A549 (cell line): ENCODE data around the gene ZC2HC1B. TPM values are rescaled to one million over a fixed set of nuclear protein-coding genes. Genes with fewer than 3 reads are reported as not detected.

Source experiments
- ATAC-seq, 2 experiments: fragments of 200-7000 bp in 1 of 2; fragments of >200 bp in 1 of 2; cut with Nextera tagmentation in 1 of 2; cut with Tn5 transposase in 1 of 2; 3 replicates each; pipeline versions ENCODE4 v1.8.0 to v1.9.1; 2018 to 2020; ENCODE audit warnings: mild to moderate bottlenecking in 1 of 2, moderate library complexity in 1 of 2
- CTCF ChIA-PET: fragments of 300-600 bp; sonication (Branson Sonifier 250); formaldehyde crosslinking; extraction: SDS; loops from one replicate; lab custom pipeline; 2021; ENCODE audit warnings: antibody characterized with exemption, inconsistent platforms; lab: Yijun Ruan, JAX
- POLR2A ChIA-PET: fragments of 350-600 bp; formaldehyde crosslinking; extraction: SDS; loops from one replicate; lab custom pipeline; 2021; ENCODE audit warnings: antibody characterized with exemption, inconsistent platforms; lab: Yijun Ruan, JAX
- DNase-seq, 2 experiments: peaks; one replicate each; pipeline versions ENCODE4 v3.0.0 to v3.0.0-alpha.2; 2011 to 2016; ENCODE audit warnings: low read depth in 1 of 2, low spot score in 1 of 2
- FAIRE-seq: peaks from 2 replicates; lab custom pipeline; 2011; peaks lifted over from hg19 to GRCh38; lab: Jason Lieb, UNC
- H3K27ac ChIP-seq, 2 experiments: fragments of >200 bp; sonication (Bioruptor Twin); formaldehyde crosslinking; 3 replicates each; pipeline ENCODE4 v1.5.1; 2016 to 2017
- H3K4me1 ChIP-seq: fragments of >200 bp; sonication (Bioruptor Twin); formaldehyde crosslinking; 3 replicates; pipeline ENCODE4 v1.6.1; 2016
- H3K4me2 ChIP-seq: fragments of >200 bp; sonication (Bioruptor Twin); formaldehyde crosslinking; 3 replicates; pipeline ENCODE4 v1.6.1; 2016
- H3K4me3 ChIP-seq: fragments of >200 bp; sonication (Bioruptor Twin); formaldehyde crosslinking; 3 replicates; pipeline ENCODE4 v1.5.1; 2016
- H3K9me3 ChIP-seq: fragments of >200 bp; sonication (Bioruptor Twin); formaldehyde crosslinking; 3 replicates; pipeline ENCODE4 v1.6.1; 2016
- BHLHE40 ChIP-seq: IDR thresholded peaks from 2 replicates; pipeline ENCODE4 v1.6.1; 2012; ENCODE audit warnings: low read depth, low read length, inconsistent platforms
- CBX8 ChIP-seq: fragments of 200-600 bp; sonication (generic); IDR thresholded peaks from 2 replicates; pipeline ENCODE4 v1.6.1; 2016
- CHD4 ChIP-seq: fragments of 200-600 bp; sonication (generic); IDR thresholded peaks from 2 replicates; pipeline ENCODE4 v1.6.1; 2016; ENCODE audit warnings: antibody characterized with exemption, mild to moderate bottlenecking, borderline replicate concordance
- FOSB ChIP-seq: fragments of 250-450 bp; sonication (Bioruptor Pico); IDR thresholded peaks from 2 replicates; pipeline ENCODE4 v1.5.0; 2020; ENCODE audit warnings: mild to moderate bottlenecking, moderate library complexity
- JUNB ChIP-seq: fragments of >200 bp; sonication (Bioruptor Twin); formaldehyde crosslinking; IDR thresholded peaks from 2 replicates; pipeline ENCODE4 v1.6.1; 2016
- MAX ChIP-seq: IDR thresholded peaks from 2 replicates; pipeline ENCODE4 v1.6.1; 2012
- NR3C1 ChIP-seq: fragments of >200 bp; sonication (Bioruptor Twin); formaldehyde crosslinking; IDR thresholded peaks from 3 replicates; pipeline ENCODE4 v1.6.1; 2017
- RAD21 ChIP-seq, 2 experiments: fragments of >200 bp in 1 of 2; sonication (Bioruptor Twin) in 1 of 2; formaldehyde crosslinking in 1 of 2; IDR thresholded peaks in 1 of 2; conservative IDR thresholded peaks in 1 of 2; 2 replicates in 1 of 2; 3 replicates in 1 of 2; pipeline ENCODE4 v1.6.1; 2012 to 2018; ENCODE audit warnings: inconsistent platforms in 1 of 2
- RCOR1 ChIP-seq: fragments of 150-350 bp; IDR thresholded peaks from 2 replicates; pipeline ENCODE4 v1.6.1; 2014; ENCODE audit warnings: antibody characterized with exemption, low read length, low read depth
- TP53 ChIP-seq: fragments of 250-450 bp; sonication (Bioruptor Pico); IDR thresholded peaks from 2 replicates; pipeline ENCODE4 v1.5.0; 2021; ENCODE audit warnings: mild to moderate bottlenecking, moderate library complexity
- ZC3H11A ChIP-seq: fragments of 450-650 bp; IDR thresholded peaks from 2 replicates; pipeline ENCODE4 v1.6.1; 2014; ENCODE audit warnings: antibody characterized with exemption, mild to moderate bottlenecking
- ZFP36 ChIP-seq: fragments of 450-650 bp; IDR thresholded peaks from 2 replicates; pipeline ENCODE4 v1.6.1; 2014; ENCODE audit warnings: borderline replicate concordance; ENCODE audit not compliant: partially characterized antibody
- ZSCAN20 ChIP-seq: fragments of 250-450 bp; sonication (Bioruptor Pico); IDR thresholded peaks from 2 replicates; pipeline ENCODE4 v1.8.0; 2022; ENCODE audit warnings: mild to moderate bottlenecking, moderate library complexity
- WGBS: methylation state at CpG from one replicate; pipeline ENCODE4 v1.1.6; 2017; ENCODE audit errors: missing lambda C conversion rate; 5-methylcytosine and 5-hydroxymethylcytosine counted together
- polyA plus RNA-seq, 4 experiments: library from polyadenylated mRNA; depleted of rRNA in 3 of 4; stranded (reverse); fragments of >200 nt; fragmentation: RNase III in 1 of 4; extraction: RNeasy Plus Mini Kit Qiagen cat#74134 plus additional on column Dnase treatment in 1 of 4; gene quantifications; 2 replicates in 3 of 4; 3 replicates in 1 of 4; pipeline ENCODE4 v1.2.3, GENCODE V29; 2011 to 2017
- small RNA-seq, 6 experiments: library from RNA; depleted of rRNA; stranded (forward); fragments of <200 nt; gene quantifications; one replicate each; pipeline ENCODE3, GENCODE V24; 2012
- TF ChIP-seq, protein P1 (sequence below): fragments of 250-450 bp; sonication (Bioruptor Pico); IDR thresholded peaks from 2 replicates; pipeline ENCODE4 v1.5.0; 2020; ENCODE audit warnings: low read depth, mild to moderate bottlenecking, moderate library complexity
- TF ChIP-seq, protein P2 (sequence below): fragments of 450-650 bp; IDR thresholded peaks from 2 replicates; pipeline ENCODE4 v1.6.1; 2014; ENCODE audit warnings: antibody characterized with exemption

Gene ZC2HC1B
- polyA plus RNA-seq, 2 of the 4 experiments (the other 2 are of a cell fraction) = not detected

DNA sequence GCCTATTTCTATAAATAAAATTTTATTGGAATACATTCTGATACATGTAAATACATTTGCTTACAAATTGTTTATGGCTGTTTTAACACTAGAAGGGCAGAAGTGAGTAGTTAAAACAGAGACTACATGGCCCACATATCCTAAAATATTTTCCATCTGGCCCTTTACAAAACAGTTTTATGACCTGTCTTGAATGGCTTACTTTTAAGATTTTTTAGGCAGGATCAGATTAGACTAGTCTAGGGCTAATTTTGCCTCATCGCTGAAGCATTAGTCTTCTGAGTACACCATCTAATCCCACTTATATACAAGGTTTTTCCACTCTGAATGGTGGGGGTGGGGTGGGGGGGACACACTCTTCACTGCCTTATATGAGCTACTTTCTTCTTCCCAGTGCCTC is 116.6 kb downstream of the ZC2HC1B start (continued):
- no peak for TF ChIP-seq NR3C1

GRCh38 chr6:143982968-143983367 is 118.7 kb downstream of the ZC2HC1B start:
- WGBS = 41% methylated on average over 2 of the region's 2 CpGs
- Histone ChIP-seq H3K4me1 (no peaks in the 10 kb centered on the region), H3K9me3 (no peaks in the 10 kb centered on the region), H3K4me3 (no peak overlapping the region), H3K27ac (no peak overlapping the region), H3K4me2 (no peak overlapping the region)
- CTCF ChIA-PET = interaction anchor here (0.6 kb wide), 1 partner anchor 988 kb away, joined by 3 read pairs; no protein-coding TSS in a partner anchor
- no peak for FAIRE-seq
- no peak for DNase-seq
- POLR2A ChIA-PET = no interaction called here
- TF ChIP-seq RAD21 (conservative IDR thresholded peaks at IDR 0.05 in 1 of 2, IDR thresholded peaks at IDR 0.05 in 1 of 2) (no peak), ZC3H11A (no peak), FOSB (no peak), JUNB (no peak)
- TF ChIP-seq, protein P1, sequence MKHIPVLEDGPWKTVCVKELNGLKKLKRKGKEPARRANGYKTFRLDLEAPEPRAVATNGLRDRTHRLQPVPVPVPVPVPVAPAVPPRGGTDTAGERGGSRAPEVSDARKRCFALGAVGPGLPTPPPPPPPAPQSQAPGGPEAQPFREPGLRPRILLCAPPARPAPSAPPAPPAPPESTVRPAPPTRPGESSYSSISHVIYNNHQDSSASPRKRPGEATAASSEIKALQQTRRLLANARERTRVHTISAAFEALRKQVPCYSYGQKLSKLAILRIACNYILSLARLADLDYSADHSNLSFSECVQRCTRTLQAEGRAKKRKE (CRISPR knock-in tag) = no peak
- no peak for ATAC-seq

GRCh38 chr6:143984666-143985065 is 120.4 kb downstream of the ZC2HC1B start:
- WGBS = 42% methylated on average over 2 of the region's 2 CpGs
- no peak for FAIRE-seq

DNA sequence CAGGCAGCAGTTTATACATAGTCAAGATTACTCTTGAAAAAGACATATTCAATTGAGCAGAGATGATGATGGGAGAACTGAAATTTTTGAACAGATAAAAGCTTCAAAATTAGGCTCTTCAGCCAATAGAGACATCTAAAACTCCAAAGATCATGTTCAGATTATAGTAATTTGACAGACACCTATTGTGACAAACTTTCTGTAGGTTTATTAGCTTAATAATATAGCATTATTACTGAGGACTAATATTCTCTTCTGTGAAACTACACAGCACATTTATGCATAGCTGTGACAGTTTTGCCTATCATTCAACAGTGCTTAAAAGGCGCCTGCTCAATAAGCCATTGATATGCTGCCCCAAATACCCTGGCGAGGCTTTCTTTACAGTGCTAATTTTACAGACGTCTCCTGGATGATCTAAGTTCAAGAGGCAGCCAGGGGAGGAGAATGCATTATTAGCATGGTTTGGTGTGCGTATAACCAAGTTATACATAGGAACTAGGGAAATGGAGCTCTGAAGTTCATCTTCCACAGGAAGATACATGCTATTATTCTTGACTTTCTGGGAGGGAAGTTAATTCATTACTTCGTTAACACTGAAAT is 122.3 kb downstream of the ZC2HC1B start:
- Histone ChIP-seq H3K4me1 (no peaks in the 10 kb centered on the region), H3K4me2 (no peak overlapping the region), H3K4me3 (no peak overlapping the region), H3K27ac (no peak overlapping the region), H3K9me3 (no peaks in the 10 kb centered on the region)
- 61% methylated on average over 5 of the region's 5 CpGs for WGBS
- FAIRE-seq = no peak
- no peak for ATAC-seq
- ChIA-PET CTCF (interaction anchor here (1.2 kb wide), 1 partner anchor 26 kb away, joined by 3 read pairs; no protein-coding TSS in a partner anchor), POLR2A (no interaction called here)
- TF ChIP-seq MAX (no peak), RCOR1 (no peak), FOSB (no peak), ZFP36 (no peak)
- DNase-seq = no peak

More at GRCh38 chr6:143984666-143985065, 120.4 kb downstream of the ZC2HC1B start:
- ATAC-seq (no peak), DNase-seq (no peak)
- ChIA-PET POLR2A (no interaction called here), CTCF (no interaction called here)
- H3K4me2 ChIP-seq = no peak overlapping the region
- TF ChIP-seq ZSCAN20 (CRISPR knock-in tag) = no peak
- TF ChIP-seq RCOR1 = no peak
- no peak for TF ChIP-seq BHLHE40
- TF ChIP-seq CHD4 = no peak
- TF ChIP-seq CBX8 = no peak
- TF ChIP-seq, protein P2, sequence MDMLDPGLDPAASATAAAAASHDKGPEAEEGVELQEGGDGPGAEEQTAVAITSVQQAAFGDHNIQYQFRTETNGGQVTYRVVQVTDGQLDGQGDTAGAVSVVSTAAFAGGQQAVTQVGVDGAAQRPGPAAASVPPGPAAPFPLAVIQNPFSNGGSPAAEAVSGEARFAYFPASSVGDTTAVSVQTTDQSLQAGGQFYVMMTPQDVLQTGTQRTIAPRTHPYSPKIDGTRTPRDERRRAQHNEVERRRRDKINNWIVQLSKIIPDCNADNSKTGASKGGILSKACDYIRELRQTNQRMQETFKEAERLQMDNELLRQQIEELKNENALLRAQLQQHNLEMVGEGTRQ = no peak
- no peak for TF ChIP-seq MAX
- TF ChIP-seq, protein P1 (CRISPR knock-in tag) = no peak
- TF ChIP-seq TP53 (CRISPR knock-in tag) = no peak
- H3K4me3 ChIP-seq = no peak overlapping the region
- no peaks in the 10 kb centered on the region for H3K4me1 ChIP-seq
- no peaks in the 10 kb centered on the region for H3K9me3 ChIP-seq
- no peak overlapping the region for H3K27ac ChIP-seq

Small RNAs within 50 kb of the gene (small RNA-seq; reads per million reads assigned to genes)
- gene ZC2HC1B = 0 to 0.04 (median 0) reads per million in 6 experiments

Other genes starting within 250 kb of the ZC2HC1B start
- gene PHACTR2, start 186.5 kb upstream of the ZC2HC1B start, polyA plus RNA-seq (2011; rRNA removed) = 7.5 and 10.4 TPM in 2 replicates
- gene PHACTR2, start 186.5 kb upstream of the ZC2HC1B start, polyA plus RNA-seq (2017; fragmentation: RNase III; extraction: RNeasy Plus Mini Kit Qiagen cat#74134 plus additional on column Dnase treatment) = 2.5 to 3.3 TPM (median 2.9 TPM) in 3 replicates
- 30.3 and 50.7 TPM in 2 replicates for gene LTV1, start 21.1 kb upstream of the ZC2HC1B start, polyA plus RNA-seq (2011; rRNA removed)
- 52.4 to 55.6 TPM (median 53.2 TPM) in 3 replicates for gene LTV1, start 21.1 kb upstream of the ZC2HC1B start, polyA plus RNA-seq (2017; fragmentation: RNase III; extraction: RNeasy Plus Mini Kit Qiagen cat#74134 plus additional on column Dnase treatment)
- gene PLAGL1, start 143.8 kb downstream of the ZC2HC1B start, polyA plus RNA-seq (2011; rRNA removed) = 8.2 and 10.3 TPM in 2 replicates
- gene PLAGL1, start 143.8 kb downstream of the ZC2HC1B start, polyA plus RNA-seq (2017; fragmentation: RNase III; extraction: RNeasy Plus Mini Kit Qiagen cat#74134 plus additional on column Dnase treatment) = 4.7 to 6.6 TPM (median 5.0 TPM) in 3 replicates
- gene SF3B5, start 231.1 kb downstream of the ZC2HC1B start, polyA plus RNA-seq (2011; rRNA removed) = 164 and 184 TPM in 2 replicates
- gene SF3B5, start 231.1 kb downstream of the ZC2HC1B start, polyA plus RNA-seq (2017; fragmentation: RNase III; extraction: RNeasy Plus Mini Kit Qiagen cat#74134 plus additional on column Dnase treatment) = 159 to 174 TPM (median 163 TPM) in 3 replicates